Measurements from ENCODE around the gene ADGRL2. TPM values are rescaled to one million over a fixed set of nuclear protein-coding genes. Genes with fewer than 3 reads are reported as not detected.

ADGRL2 gene
- total RNA-seq: 120 TPM

GRCh38 chr1:81800695-81801650 lies at the start of gene ADGRL2:
Gene ADGRL2 (plus strand): TSS chr1:81800934. CDS start chr1:81836985, 36,051 bp downstream.
- FAIRE-seq (no peak), DNase-seq (ENCODE audit: low spot score in 2 of 2) (peak; percentile 47 to 57)

- FAIRE-seq (no peak), DNase-seq (ENCODE audit: low spot score in 2 of 2) (no peak)
Observed at GRCh38 chr1:81752840-81753239, 47.9 kb upstream of the ADGRL2 start.

- FAIRE-seq (no peak), DNase-seq (ENCODE audit: low spot score in 2 of 2) (no peak)
Observed at GRCh38 chr1:81754424-81754823, 46.3 kb upstream of the ADGRL2 start.

- no peak for DNase-seq (ENCODE audit: low spot score in 2 of 2)
- no peak for FAIRE-seq
Observed at GRCh38 chr1:81756872-81757271, 43.9 kb upstream of the ADGRL2 start.

- FAIRE-seq (no peak), DNase-seq (ENCODE audit: low spot score in 2 of 2) (no peak)
Observed at GRCh38 chr1:81757398-81758020, 43.2 kb upstream of the ADGRL2 start.

GRCh38 chr1:81758181-81758580 lies 42.6 kb upstream of the ADGRL2 start:
- FAIRE-seq (no peak), DNase-seq (ENCODE audit: low spot score in 2 of 2) (no peak)

GRCh38 chr1:81760477-81761097 lies 40.1 kb upstream of the ADGRL2 start:
- DNase-seq (ENCODE audit: low spot score in 2 of 2) (peak in 1 of 2 donors; percentile 4), FAIRE-seq (peak; percentile 92)

GRCh38 chr1:81775510-81775909 lies 25.2 kb upstream of the ADGRL2 start:
- FAIRE-seq: no peak

GRCh38 chr1:81780705-81781454 lies 19.9 kb upstream of the ADGRL2 start:
- FAIRE-seq (no peak), DNase-seq (ENCODE audit: low spot score in 2 of 2) (no peak)

More at GRCh38 chr1:81775510-81775909, 25.2 kb upstream of the ADGRL2 start:
- DNase-seq (ENCODE audit: low spot score in 2 of 2): no peak

- DNase-seq (ENCODE audit: low spot score in 2 of 2): no peak
- FAIRE-seq: no peak
Observed at GRCh38 chr1:81781749-81782148, 19.0 kb upstream of the ADGRL2 start.

- peak; percentile 81 for FAIRE-seq
- no peak for DNase-seq (ENCODE audit: low spot score in 2 of 2)
Observed at GRCh38 chr1:81792184-81792583, 8.6 kb upstream of the ADGRL2 start.

- FAIRE-seq (no peak), DNase-seq (ENCODE audit: low spot score in 2 of 2) (no peak)
Observed at GRCh38 chr1:81797701-81798100, 3.0 kb upstream of the ADGRL2 start.

- no peak for FAIRE-seq
- DNase-seq (ENCODE audit: low spot score in 2 of 2): peak in 1 of 2 donors; percentile 33
Observed at GRCh38 chr1:81799939-81800694, 617 bp upstream of the ADGRL2 start.

- DNase-seq (ENCODE audit: low spot score in 2 of 2) (peak in 1 of 2 donors; percentile 21), FAIRE-seq (no peak)
Observed at GRCh38 chr1:81801651-81802456, 1.1 kb downstream of the ADGRL2 start.

- FAIRE-seq (no peak), DNase-seq (ENCODE audit: low spot score in 2 of 2) (no peak)
Observed at GRCh38 chr1:81802457-81802706, 1.6 kb downstream of the ADGRL2 start.

GRCh38 chr1:81802707-81803430 lies 2.1 kb downstream of the ADGRL2 start:
- no peak for FAIRE-seq
- DNase-seq (ENCODE audit: low spot score in 2 of 2): peak in 1 of 2 donors; percentile 35

- FAIRE-seq (no peak), DNase-seq (ENCODE audit: low spot score in 2 of 2) (no peak)
Observed at GRCh38 chr1:81803431-81804110, 2.8 kb downstream of the ADGRL2 start.

GRCh38 chr1:81804312-81804711 lies 3.6 kb downstream of the ADGRL2 start:
- FAIRE-seq: no peak

More at GRCh38 chr1:81804312-81804711, 3.6 kb downstream of the ADGRL2 start:
- no peak for DNase-seq (ENCODE audit: low spot score in 2 of 2)
